Stimulated activated CD4-positive, alpha-beta T cell treated with anti-CD3 and anti-CD28 coated beads, Interleukin-12 subunit alpha, Interleukin-12 subunit beta, amount 100 ng/mL, for 48 hours (primary cell): ENCODE measurements around the gene KAZN.

ENCODE experiments used
- DNase-seq, 3 donors: peaks; one replicate each; pipeline ENCODE4 v3.0.0-alpha.2; 2020; ENCODE audit warnings: low read depth in 2 of 3, low spot score in 1 of 3

Gene KAZN

GRCh38 chr1:14706631-14707030, 108.1 kb downstream of the KAZN start:
- no peak for DNase-seq

GRCh38 chr1:14707531-14708445, 109.3 kb downstream of the KAZN start:
- no peak for DNase-seq

- DNase-seq, result no peak
These were observed 111.8 kb downstream of the KAZN start for GRCh38 chr1:14710331-14710730.

GRCh38 chr1:14712136-14712535, 113.7 kb downstream of the KAZN start:
- no peak for DNase-seq

GRCh38 chr1:14713077-14713476, 114.6 kb downstream of the KAZN start:
- no peak for DNase-seq

- no peak for DNase-seq
These were observed 116.8 kb downstream of the KAZN start for GRCh38 chr1:14715266-14715665.

- no peak for DNase-seq
These were observed 117.3 kb downstream of the KAZN start for GRCh38 chr1:14715802-14716201.

GRCh38 chr1:14716474-14716873, 118.0 kb downstream of the KAZN start:
- DNase-seq, result no peak

GRCh38 chr1:14718476-14718875, 120.0 kb downstream of the KAZN start:
- DNase-seq, result no peak

GRCh38 chr1:14723401-14723800, 124.9 kb downstream of the KAZN start:
- no peak for DNase-seq

GRCh38 chr1:14724246-14724645, 125.8 kb downstream of the KAZN start:
- DNase-seq, result no peak

GRCh38 chr1:14724678-14725077, 126.2 kb downstream of the KAZN start:
- no peak for DNase-seq

GRCh38 chr1:14725238-14725637, 126.8 kb downstream of the KAZN start:
- no peak for DNase-seq

GRCh38 chr1:14725695-14726094, 127.2 kb downstream of the KAZN start:
- DNase-seq, result no peak

GRCh38 chr1:14726606-14727005, 128.1 kb downstream of the KAZN start:
- DNase-seq, result no peak

GRCh38 chr1:14728516-14728915, 130.0 kb downstream of the KAZN start:
- DNase-seq, result no peak

GRCh38 chr1:14732728-14733047, 134.2 kb downstream of the KAZN start:
- no peak for DNase-seq

GRCh38 chr1:14733048-14733778, 134.7 kb downstream of the KAZN start:
- no peak for DNase-seq

- no peak for DNase-seq
These were observed 135.3 kb downstream of the KAZN start for GRCh38 chr1:14733779-14734140.

- no peak for DNase-seq
These were observed 137.4 kb downstream of the KAZN start for GRCh38 chr1:14735841-14736240.

- DNase-seq, result no peak
These were observed 139.1 kb downstream of the KAZN start for GRCh38 chr1:14737561-14738094.

- no peak for DNase-seq
These were observed 139.8 kb downstream of the KAZN start for GRCh38 chr1:14738235-14738634.
